NCI-H774 (cell line): ENCODE measurements around the gene ABLIM2.

Source experiments
- DNase-seq: peaks from one replicate; lab custom pipeline; 2025; lab: John Stamatoyannopoulos, UW

The ABLIM2 gene

GRCh38 chr4:8084712-8085490, 73.7 kb downstream of the ABLIM2 start:
- DNase-seq: no peak

GRCh38 chr4:8084031-8084660, 74.5 kb downstream of the ABLIM2 start:
- DNase-seq: no peak

- DNase-seq: no peak
Measured at GRCh38 chr4:8083086-8083825, 75.4 kb downstream of the ABLIM2 start.

- DNase-seq: no peak
Measured at GRCh38 chr4:8082517-8083055, 76.0 kb downstream of the ABLIM2 start.

- no peak for DNase-seq
Measured at GRCh38 chr4:8081621-8082516, 76.7 kb downstream of the ABLIM2 start.

- DNase-seq: no peak
Measured at GRCh38 chr4:8081171-8081570, 77.4 kb downstream of the ABLIM2 start.

- no peak for DNase-seq
Measured at GRCh38 chr4:8080754-8081065, 77.9 kb downstream of the ABLIM2 start.

- no peak for DNase-seq
Measured at GRCh38 chr4:8079916-8080753, 78.5 kb downstream of the ABLIM2 start.

GRCh38 chr4:8079031-8079885, 79.4 kb downstream of the ABLIM2 start:
- DNase-seq: no peak

GRCh38 chr4:8078610-8079015, 80.0 kb downstream of the ABLIM2 start:
- DNase-seq: no peak

- no peak for DNase-seq
Measured at GRCh38 chr4:8078109-8078494, 80.5 kb downstream of the ABLIM2 start.

- DNase-seq: no peak
Measured at GRCh38 chr4:8077181-8078108, 81.2 kb downstream of the ABLIM2 start.

- no peak for DNase-seq
Measured at GRCh38 chr4:8076023-8076422, 82.6 kb downstream of the ABLIM2 start.

GRCh38 chr4:8073206-8073863, 85.3 kb downstream of the ABLIM2 start:
- DNase-seq: no peak

GRCh38 chr4:8072235-8072968, 86.2 kb downstream of the ABLIM2 start:
- DNase-seq: no peak

GRCh38 chr4:8071766-8072165, 86.8 kb downstream of the ABLIM2 start:
- no peak for DNase-seq
